Gastrocnemius medialis (tissue), 4 donors: ENCODE measurements around the gene ZNF135.

Experiments used
- CTCF ChIP-seq, 5 experiments: fragments of 450-650 bp in 3 of 5; fragments of 200-600 bp in 2 of 5; sonication (generic) in 2 of 5; IDR thresholded peaks in 4 of 5; conservative IDR thresholded peaks in 1 of 5; 1 replicate in 4 of 5; 2 replicates in 1 of 5; pipeline ENCODE4 v1.5.1; 2016 to 2019; ENCODE audit warnings: antibody characterized with exemption in 5 of 5, mild to moderate bottlenecking in 3 of 5, moderate library complexity in 3 of 5
- POLR2A ChIP-seq, 2 donors: fragments of 450-650 bp; IDR thresholded peaks; one replicate each; pipeline ENCODE4 v1.6.1; 2017; ENCODE audit warnings: antibody characterized with exemption in 2 of 2, mild to moderate bottlenecking in 2 of 2, moderate library complexity in 2 of 2

- TF ChIP-seq CTCF (IDR thresholded peaks at IDR 0.05 in 4 of 5, conservative IDR thresholded peaks at IDR 0.05 in 1 of 5) (no peak), POLR2A (IDR thresholded peaks at IDR 0.05) (no peak)
Observed at GRCh38 chr19:58010507-58010906, 48.6 kb upstream of the ZNF135 start.
